Central memory CD4-positive, alpha-beta T cell (primary cell): Measurements from ENCODE around the gene MSI2.

Experiments used
- DNase-seq: peaks from one replicate; pipeline ENCODE4 v3.0.0; 2022

The MSI2 gene

DNA sequence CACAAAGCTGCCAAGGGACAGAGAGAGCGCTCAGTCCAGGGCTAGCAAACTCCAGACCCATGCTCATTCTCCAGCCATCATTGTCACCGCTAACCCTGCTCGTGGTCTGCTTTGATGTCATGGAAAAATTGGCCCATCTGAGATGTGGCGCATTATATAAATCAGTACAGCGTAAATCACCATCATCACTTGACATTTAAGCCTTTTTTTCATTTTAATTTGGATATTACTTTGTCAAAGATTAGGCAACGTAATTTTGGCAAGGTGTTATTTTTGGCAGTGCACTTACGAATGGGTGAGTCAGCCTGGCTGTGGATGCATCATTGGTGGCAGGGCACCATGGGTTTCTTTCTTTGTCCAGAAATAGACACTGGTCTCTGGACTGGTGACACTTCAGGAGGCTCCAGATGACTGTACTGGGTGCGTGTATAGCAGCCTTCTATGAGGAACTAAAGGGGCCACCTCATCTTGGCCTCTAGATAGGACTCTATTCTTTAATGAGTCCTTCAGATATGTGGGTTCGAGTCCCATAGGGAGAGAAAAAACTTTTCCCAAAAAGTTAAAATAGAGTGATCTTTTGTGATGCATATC, 166.3 kb downstream of the MSI2 start:
- DNase-seq: no peak

DNA sequence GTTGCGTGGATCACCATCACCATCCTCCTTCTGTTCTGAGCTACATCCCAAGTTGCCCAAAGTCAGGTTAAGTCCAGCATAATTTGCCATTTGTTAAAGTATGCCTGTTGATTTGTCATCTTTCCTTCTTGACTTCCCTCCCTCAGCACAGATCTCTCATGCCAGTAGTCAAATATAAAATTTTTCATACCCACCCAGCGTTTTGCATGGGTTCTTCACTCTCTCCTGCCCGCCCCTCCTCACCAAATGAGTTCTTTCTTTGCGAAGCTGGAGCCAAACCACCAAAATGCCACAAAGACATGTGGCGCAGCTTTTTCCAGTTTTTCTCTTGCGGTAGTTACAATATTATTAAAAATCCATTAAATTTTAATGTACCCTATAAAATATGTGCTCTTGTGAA, 167.2 kb downstream of the MSI2 start:
- DNase-seq: no peak

DNA sequence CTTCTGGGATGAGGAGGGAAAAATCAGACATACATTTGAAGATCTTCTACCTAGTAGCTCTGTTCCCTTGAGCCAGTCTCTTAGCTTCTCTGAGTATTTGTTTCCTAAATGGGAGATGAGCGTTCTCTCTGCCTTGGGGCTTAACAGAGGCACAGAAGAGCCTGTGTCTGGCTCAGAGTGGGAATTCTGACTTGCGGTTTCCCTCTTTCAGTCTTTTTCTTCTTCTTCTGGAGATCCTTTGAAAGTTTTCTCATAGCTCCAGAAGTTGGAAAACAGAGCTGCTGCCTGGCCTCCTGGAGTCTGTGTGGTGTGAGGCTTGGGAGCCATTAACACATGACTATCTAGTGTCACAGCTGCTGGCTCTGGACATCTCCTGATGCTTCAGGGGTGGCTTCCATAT, 167.9 kb downstream of the MSI2 start:
- DNase-seq: no peak

DNA sequence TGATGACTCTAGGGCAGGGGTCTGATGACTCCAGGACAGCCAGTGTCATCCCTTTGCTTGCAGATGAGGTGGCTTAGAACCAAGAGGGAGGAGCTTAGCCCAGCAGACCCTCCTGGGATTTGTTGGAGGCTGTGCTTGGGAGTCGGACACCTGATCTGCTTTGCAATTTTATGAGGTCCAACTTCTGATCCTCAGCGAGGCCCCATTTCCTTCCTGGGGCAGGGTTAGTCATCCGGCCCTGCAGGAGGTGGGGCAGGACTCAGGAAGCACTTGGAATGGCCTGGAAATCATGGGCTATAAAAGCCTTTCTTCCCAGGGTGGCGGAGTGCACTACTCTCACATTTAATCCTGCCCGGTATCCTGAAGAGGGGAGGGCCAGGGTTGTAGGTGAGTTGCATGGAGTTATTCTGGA, 168.5 kb downstream of the MSI2 start:
- no peak for DNase-seq

DNA sequence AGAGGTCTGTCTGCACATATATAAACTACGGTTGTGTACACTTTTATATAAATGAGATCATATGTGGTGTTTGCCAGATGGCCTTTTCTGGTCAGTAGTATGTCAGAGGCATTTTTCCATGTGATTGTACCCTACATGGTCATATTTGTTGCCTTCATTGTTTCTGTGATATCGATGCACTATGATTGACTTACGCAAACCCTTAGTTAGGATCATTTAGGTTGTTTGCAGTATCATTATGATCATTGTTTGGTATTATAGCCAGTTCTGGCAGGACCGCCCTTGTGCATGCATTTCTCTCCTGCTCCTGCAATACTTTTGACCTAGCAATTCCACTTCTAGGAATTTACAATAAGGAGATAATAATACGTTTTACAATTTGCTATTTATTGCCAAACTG, 169.1 kb downstream of the MSI2 start:
- DNase-seq: no peak

DNA sequence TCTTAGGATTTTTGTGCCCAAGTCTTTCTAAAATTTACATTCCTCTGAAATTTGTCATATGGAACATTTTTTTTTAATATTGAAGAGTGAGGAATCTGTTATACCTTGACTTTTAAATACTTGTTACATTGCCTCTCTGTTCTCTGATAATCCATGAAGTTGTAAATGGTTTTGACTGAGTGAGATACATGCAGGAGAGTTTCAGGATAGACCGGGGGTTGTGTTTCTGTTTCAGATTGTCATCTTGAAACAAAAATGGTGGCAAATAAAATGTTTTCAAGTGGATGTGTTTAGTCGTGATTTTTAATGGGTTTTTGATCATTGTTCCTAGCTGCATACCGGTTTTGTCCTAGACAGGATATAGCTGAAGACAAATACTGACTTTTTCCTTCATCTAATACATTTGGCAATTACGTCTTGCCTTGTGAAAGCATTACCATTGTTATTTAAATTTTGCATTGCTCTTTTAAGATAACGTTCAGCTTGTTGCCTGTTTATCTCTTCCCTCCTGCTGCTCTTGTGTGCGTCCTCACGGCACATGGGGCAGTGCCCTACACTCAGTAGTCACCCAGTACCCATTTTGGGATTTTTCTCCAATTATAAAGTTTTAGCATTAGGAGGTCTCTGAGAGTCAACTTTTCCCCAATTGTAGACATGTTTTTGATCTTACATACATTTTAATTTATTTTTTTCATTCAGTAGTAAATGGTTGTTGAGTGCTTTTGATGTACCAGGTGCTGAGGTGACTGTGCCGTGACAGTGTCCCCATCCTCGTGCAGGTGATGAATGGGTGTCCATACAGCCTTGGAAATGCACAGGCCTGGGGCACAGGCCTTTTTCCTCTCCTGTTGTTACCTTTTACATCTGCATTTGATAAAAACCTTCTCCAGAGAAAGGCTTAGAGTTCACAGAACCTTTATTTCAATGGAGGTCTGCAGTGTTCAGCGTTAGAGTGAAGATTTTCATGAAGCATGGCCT, 169.9 kb downstream of the MSI2 start:
- no peak for DNase-seq

DNA sequence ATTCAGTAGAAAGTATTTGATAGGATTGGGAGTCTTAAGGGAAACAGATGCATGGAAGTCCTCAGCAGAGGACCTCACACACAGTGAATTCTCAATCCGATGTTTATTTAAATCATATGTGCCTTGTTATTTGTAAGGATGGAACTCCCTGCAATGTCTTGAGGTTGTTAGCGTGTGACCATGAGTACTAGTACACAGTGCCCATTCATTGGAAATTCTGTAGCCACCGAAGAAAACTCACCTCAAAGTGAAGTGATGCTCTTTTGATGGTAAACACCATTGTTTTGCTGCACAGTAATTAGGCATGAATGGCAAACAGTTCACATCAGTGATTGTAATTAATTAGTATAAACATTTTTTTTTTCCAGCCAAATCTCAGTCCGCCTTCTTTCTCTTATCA, 173.6 kb downstream of the MSI2 start:
- no peak for DNase-seq

DNA sequence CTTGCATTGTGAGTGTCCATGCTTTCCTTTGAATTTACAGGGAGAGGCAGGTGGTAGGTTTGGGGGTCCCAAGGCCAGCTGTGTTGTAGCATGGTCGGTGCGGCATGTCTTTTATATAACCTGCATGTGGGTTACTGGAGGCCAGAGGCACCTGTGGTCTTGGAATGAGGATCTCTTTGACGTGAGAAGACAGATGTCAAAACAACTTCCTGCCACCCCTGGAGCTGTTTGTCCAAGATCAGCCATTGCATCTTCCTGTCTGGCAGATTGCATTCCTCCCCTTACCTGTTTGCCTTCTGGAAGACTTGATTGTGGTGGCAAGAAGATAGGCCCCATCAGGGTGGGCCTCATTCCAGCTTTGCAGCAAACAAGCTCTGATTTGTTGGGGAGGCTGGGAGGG, 175.1 kb downstream of the MSI2 start:
- no peak for DNase-seq

DNA sequence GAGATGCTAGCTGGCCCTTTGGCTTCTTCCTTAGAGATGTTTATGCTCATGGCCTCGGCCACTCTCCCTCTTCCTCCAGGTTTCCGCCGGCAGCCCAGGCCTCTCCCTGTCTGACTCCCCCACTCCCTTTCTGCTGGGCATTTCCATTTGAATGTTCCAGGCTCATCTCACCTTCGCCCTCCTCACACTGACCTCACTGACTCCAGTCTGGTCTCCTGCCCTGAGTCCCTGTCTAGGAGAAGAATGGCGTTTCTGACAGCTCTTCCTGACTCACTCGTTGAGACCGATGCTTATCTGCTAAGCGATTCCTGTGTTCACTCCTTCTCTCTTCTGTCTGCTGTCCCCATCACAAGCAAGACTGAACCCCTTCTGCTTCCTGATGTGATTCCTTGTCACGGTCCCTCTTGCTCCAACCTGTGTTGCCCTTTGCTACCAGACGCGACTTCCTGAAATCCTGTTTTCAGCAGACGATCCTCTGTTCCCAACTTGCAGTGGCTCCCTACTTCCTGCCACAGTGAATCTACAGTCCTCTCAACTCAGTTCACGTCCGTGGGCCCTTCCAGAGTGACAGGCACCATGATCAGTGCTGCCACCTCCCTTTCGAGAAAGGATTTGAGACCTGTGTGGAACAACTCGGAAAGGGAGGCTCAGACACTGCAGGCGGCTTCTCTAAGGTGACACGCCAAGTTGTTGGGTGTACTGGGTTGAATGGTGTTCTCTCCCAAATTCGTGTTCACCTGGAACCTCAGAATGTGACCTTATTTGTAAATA, 176.4 kb downstream of the MSI2 start:
- DNase-seq: no peak

DNA sequence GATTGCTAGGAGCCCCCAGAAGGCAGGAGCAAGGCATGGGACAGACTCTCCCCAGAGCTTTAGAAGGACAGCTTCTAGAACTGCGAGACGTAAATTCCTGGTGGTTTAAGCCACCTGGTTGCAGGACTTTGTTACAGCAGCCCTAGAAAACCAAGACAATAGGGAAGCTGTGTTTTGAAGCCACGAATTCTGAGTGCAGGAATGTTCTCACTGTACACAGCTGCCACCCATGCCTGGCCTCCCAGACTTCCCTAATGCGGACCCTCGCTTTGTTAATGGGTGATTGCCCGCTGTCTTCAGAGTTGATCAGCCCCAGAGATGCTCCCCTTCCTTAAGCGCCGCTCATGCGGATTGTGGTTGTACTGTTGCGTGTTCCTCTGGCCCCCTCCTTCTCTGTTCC, 177.1 kb downstream of the MSI2 start:
- DNase-seq: no peak

DNA sequence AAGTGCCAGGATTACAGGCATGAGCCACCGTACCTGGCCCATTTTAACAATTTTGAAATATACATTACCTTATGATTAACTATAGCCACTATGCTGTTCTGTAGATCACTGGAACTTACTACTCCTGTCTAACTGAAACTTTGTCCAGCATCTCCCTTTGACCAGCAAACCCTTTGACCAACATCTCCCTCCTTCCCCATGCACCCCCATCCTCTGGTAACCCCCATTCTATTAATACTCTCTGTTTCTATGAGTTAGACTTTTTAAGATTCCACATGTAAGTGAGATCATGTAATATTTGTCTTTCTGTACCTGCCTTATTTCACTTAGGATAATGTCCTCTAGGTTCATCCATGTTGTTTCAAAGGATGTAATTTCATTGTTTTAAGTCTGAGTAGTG, 178.0 kb downstream of the MSI2 start:
- DNase-seq: no peak

DNA sequence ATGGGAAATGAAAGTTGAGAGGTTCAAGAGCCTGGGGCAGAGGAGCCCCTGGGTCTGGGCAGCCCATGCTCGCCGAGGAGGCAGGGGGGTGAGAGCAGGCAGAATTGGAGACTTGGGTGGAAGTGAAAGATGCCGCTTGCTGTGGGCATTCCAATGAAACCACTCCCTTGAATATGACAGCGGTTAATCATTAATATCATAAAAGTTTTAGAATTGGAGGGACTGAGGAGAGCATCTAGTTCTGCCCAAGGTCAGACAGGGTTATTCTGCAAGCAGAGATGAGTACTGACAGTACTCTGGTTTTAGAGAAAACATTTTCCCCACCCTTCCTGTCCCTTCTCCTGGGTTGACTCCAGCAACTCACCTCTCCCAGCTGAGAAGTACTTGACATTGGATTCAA, 180.2 kb downstream of the MSI2 start:
- no peak for DNase-seq

DNA sequence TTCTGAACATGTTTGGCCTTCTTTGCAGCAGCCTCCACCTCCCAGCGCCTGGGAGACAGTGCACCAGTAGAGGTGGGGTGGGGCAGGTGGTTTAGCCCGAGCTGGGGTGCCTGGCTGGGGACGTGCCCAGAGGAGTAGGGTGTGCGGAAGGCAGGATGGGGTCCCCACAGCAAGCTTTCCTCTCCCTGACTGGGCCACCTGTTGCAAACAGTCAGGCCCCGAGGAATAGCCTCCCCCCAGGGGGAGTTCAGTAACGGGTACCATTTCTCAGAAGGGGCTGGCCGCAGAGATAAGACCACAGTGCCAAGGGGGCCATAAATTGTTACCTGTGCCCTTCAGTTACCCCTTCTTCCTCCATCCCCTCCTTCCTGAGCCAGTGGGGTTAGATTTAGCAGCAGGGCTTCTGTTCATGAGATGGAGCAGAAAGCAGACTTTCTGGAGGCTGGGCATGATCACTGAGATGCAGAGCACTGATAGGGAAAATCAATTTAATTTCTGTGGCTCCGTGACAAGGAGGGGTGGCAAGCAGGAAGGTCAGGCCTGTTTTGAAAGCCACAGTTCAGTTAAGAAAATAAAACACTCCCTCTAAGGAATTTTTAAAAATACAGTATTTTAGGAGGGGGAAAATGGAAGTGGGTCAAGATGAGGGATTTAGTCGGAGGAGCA, 181.9 kb downstream of the MSI2 start:
- DNase-seq: no peak

DNA sequence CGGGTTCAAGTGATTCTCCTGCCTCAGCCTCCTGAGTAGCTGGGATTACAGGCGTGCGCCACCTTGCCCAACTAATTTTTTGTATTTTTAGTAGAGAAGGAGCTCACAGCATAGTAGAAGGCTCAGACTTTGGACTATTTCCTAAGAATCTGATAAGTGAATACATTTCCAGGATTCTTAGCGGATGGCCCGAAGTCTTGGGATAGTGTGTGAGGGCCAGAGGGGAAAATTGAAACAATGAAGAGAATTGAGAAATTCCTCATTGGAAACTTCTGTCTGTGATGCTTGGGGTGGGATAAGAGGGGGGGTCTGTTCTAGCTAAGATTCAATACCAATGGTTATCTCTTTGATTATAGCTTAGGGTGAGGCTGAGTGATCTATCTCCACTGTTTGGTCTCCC, 183.3 kb downstream of the MSI2 start:
- DNase-seq: no peak

DNA sequence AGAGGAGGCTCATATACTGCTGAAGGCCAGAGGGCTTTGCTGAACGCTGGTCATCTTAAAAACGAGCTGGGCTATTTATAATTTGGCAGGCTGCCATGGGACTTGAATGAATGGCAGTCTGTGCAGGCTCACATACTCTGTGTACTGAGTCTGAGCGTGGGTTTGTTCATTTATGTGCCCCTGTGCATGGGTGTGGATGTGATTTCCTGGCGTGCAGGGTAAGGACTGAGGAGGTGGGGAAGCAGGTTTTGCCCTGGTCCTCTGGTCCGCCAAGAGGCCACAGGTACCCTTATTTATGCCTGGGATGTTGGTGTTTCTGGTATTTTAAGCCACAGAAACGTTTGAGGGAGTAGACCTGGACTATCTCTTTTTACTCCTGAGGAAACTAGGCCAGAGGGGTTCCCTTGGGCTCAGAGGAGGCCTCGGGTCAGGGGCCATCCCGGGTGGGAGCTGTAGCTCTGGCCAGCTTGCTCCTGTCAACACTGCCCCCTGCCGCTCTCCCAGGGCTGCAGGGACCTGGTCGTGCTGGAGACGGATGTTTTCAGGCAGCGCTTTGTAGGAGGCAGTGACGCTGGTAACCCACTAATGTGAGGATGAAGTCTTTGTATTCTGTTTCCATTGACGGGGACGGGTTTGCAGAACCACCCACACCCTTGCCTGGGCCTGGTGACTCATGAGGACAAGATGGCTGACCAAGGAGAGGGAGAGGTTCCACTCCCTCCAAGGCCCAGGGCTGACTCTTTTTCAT, 184.4 kb downstream of the MSI2 start:
- peak; percentile 63 for DNase-seq

DNA sequence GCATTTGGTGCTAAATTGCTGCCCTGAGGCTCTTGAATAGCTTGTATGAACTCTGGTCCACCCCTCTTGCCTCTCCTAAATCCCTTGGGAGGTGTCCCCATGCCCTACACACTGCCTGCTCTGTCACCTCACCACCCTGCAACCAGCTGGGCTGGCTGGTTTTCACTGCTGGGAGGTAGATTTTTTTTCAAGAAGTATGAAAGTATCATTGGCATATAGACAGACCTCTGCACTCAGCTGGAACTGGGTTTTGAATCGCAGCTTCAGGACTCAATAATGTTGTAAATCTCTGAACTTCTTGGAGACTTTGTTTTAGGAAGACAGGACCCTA, 184.9 kb downstream of the MSI2 start:
- DNase-seq: no peak

DNA sequence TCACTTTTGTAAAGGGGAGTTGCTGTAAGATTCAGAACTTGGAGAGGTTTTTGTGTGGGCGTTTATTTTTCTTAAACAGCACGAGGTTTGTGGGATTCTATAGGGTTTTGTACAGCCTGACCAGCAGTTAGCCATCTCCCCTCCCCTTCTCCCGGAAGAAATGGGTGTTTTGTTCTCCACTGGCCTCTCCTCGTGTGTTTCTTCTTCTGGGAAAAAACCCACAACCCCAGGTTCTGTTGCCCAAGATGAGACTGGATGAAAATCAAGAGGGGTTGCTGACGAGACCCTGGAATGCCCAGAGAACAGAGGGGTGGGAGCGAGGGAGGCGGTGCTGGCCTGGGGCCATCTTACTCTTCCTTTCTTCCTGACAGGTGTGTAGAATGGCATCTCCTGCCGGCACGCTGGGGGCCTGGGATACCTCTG, 186.1 kb downstream of the MSI2 start:
- no peak for DNase-seq

DNA sequence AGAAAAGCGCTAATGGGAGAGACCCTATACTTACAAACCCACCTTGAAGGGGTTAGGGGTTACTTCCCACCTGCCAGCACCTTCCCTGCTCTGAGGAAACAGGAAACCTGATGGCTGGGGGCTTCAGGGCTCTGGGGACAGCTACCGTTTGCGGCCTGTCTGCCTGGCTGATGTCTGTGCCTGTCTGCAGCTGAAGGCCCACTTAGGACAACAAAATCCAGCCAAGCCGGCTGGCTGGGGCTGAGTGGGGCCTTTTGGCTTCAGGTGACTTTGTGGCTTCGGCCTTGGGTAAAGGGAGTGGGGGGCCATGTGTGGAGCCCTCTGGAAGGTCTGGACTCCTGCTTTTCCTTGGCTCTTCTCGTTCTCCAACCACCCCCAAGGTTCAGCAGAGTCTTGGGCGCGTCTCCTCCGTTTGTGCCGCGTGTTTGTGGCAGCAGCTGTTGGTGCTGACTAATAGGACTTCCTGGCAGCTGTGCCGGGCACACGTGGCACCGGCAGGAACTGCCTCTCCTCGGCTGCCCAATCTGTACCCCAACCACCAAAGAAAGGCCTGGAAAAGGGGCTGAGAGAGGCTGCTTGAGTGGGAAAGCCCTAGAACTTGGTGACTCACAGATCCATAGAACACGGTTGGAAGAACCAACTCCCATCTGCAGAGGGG, 186.7 kb downstream of the MSI2 start:
- DNase-seq: peak; percentile 17

DNA sequence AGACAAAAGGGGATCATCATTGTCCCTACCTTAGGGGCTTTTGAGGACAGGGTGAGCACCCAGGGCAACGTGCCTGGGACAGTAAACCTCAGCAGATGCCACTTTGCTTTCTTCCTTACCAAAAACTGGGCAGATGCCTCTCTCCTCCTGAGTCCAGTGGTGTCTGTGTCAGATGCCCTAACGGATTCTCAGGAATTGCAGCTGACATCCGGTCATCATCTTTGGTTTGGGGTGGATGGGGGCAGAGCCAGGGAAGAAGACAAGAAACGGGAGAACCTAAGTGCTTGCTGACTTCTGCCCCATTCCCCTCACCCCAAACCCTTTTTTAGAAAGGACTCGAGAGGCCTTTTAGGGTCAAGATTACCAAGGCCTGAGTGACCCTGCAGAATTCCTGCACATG, 187.5 kb downstream of the MSI2 start:
- DNase-seq: no peak

DNA sequence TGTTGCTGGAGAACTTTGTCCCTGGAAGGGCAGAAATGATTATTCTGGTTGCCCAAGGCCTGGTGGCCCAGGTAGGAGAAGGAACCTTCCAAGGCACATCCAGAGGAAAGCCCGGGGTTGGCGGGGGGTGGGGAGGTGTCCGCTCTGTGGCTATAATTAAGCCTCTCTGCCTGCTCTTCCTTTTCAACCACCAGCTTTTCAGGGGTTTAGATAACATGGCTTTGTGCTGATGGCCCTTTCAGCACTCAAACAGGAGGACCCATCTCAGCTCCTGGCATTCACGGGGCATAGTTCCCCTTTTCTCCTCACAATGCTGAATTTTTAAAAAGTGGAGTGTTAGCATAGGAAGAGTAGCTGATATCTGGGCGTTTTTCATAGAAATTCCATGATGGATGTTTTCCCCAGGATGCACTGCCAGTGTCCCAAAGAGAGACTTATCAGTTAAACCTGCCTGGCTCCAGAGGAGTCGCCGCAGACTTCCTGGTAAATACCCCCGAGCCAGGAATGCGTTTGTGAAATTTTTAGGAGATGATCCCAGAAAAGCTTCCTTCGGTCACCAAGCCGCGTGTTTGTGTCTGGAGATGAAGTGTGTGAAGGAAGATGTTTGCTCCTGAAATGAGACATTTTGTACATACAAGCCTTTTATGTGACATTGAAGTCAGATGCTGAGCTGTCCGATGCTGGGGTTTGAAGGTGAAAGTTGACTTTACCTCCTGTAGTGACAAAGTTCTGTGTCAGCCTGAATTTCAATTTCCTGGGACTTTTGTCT, 188.5 kb downstream of the MSI2 start:
- no peak for DNase-seq
